Gastroesophageal sphincter (tissue), 3 donors: ENCODE results near the gene SNX14.

Experiments used
- POLR2A ChIP-seq, 2 donors: fragments of 450-650 bp; IDR thresholded peaks; one replicate each; pipeline ENCODE4 v1.6.1; 2017; ENCODE audit warnings: antibody characterized with exemption in 2 of 2, mild to moderate bottlenecking in 2 of 2, moderate library complexity in 1 of 2
- TF ChIP-seq, protein P1 (sequence below), 4 experiments: fragments of 200-600 bp in 2 of 4; fragments of 450-650 bp in 2 of 4; sonication (generic) in 1 of 4; IDR thresholded peaks; one replicate each; pipeline ENCODE4 v1.5.1; 2017 to 2019; ENCODE audit warnings: antibody characterized with exemption in 4 of 4, mild to moderate bottlenecking in 2 of 4, moderate library complexity in 2 of 4

GRCh38 chr6:85593438-85594196 is at the start of gene SNX14:
- TF ChIP-seq, protein P1, sequence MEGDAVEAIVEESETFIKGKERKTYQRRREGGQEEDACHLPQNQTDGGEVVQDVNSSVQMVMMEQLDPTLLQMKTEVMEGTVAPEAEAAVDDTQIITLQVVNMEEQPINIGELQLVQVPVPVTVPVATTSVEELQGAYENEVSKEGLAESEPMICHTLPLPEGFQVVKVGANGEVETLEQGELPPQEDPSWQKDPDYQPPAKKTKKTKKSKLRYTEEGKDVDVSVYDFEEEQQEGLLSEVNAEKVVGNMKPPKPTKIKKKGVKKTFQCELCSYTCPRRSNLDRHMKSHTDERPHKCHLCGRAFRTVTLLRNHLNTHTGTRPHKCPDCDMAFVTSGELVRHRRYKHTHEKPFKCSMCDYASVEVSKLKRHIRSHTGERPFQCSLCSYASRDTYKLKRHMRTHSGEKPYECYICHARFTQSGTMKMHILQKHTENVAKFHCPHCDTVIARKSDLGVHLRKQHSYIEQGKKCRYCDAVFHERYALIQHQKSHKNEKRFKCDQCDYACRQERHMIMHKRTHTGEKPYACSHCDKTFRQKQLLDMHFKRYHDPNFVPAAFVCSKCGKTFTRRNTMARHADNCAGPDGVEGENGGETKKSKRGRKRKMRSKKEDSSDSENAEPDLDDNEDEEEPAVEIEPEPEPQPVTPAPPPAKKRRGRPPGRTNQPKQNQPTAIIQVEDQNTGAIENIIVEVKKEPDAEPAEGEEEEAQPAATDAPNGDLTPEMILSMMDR (IDR thresholded peaks at IDR 0.05), result peak in 2 of 4 experiments; percentile 38 to 46
- TF ChIP-seq POLR2A (IDR thresholded peaks at IDR 0.05), result peak; percentile 74 to 78
